Anterior cingulate cortex (tissue), 58 donors: Measurements from ENCODE around the gene PPP1R18.

Experiments
- DNase-seq, 58 donors: peaks; one replicate each; lab custom pipeline; 2025; lab: John Stamatoyannopoulos, UW

PPP1R18 gene

DNA sequence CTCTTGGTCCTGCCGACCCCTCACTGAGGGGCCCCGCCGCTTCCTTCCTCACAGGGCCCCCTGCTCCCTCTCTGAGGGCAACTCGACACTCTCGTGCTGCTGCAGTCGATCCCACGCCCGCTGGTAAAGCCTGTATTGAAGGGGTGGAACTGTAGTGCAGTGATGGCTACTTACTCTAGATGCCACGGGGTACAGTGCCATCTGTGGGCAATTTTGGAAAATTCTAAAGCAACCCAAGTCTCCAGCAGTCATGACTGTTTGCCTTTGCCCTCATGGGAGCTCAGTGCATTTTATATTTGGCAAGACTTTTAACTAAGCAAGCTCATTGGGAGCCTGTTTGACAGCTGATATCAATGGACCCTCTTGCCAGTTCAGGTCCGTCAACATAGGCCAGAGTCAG lies 46.0 kb downstream of the PPP1R18 start:
- DNase-seq = no peak

DNA sequence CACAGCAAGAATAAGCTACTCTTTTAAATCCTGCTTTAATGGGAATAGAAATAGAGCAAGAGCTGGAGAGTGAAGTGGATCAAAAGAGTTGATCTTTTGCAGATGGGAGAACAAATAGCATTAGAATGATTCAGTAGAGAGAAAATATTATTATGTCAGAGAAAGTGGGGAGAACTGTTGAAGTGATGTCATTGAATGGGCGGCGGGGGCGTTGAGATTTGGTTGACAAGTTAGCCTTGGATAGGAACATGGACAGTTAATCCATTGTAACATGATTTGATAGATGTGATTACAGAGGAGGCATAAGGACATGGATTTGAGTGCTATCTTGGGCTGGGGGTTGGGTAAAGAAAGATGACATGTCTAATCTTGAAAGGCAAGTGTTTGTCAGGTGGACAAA lies 50.6 kb downstream of the PPP1R18 start:
- no peak for DNase-seq

DNA sequence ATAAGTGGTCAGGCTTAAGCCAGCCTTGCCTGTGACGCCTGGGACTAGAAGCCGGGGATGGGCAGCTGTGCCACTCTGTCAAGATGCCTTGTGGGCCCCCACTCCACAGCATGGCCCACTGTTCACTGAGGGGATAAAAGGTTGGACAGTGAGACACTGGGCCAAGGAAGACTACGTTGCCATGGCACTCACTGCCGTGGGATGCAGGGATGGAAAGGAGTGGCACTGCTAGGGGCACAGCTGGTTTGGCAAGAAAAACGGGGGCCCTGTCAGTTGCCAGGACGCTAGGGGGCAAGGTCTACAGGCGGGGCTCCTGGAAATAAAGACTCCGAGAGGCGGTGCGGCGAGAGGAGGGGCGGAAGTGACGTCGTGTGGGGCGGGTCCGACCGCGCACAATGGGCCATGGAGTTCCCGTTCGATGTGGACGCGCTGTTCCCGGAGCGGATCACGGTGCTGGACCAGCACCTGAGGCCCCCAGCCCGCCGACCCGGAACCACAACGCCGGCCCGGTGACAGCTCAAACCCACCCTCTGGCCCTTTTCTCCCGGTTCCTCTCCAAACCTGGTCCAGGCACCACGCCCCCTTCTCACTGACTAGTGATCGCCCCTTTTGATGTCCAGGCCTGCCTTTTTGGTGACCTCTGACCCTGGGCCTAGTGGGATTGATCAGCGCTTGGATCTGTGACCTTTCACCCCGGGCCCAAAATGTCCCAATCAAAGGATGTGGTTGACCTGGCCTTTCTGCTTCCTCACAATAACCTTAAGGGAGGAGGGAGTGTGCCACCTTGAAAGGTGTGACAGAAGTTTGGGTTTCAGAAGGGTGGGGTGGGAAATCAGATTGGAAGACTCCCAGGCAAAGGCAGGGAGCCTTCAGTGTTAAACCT lies 59.7 kb downstream of the PPP1R18 start, which contains the start of gene ATAT1:
TSS of gene ATAT1 (plus strand) at position 391 of the 883 bp plus-strand sequence.
- peak; percentile 7 to 94 (median 85) for DNase-seq
